Endothelial cell of umbilical vein (primary cell): ENCODE results near the gene CYP4F8. TPM values are rescaled to one million over a fixed set of nuclear protein-coding genes. Genes with fewer than 3 reads are reported as not detected.

Experiments used
- BruUV-seq: library from RNA; stranded (reverse); fragments of 400-500 nt; replicated peaks from 2 replicates; lab custom pipeline; 2021; lab: Mats Ljungman, UMichigan
- CTCF ChIA-PET: fragments of 300-600, 350-600 bp; sonication (Branson Sonifier 250); formaldehyde crosslinking; loops from one replicate; lab custom pipeline; 2021; ENCODE audit warnings: antibody characterized with exemption, inconsistent platforms; lab: Charles Lee
- POLR2A ChIA-PET: fragments of 300-600, 350-600 bp; sonication (Branson Sonifier 250); formaldehyde crosslinking; loops from one replicate; lab custom pipeline; 2021; ENCODE audit warnings: antibody characterized with exemption, inconsistent platforms; lab: Charles Lee
- DNase-seq: peaks from one replicate; pipeline ENCODE4 v3.0.0-alpha.2; 2011; ENCODE audit warnings: low read depth, low spot score
- FAIRE-seq: peaks from 2 replicates; lab custom pipeline; 2011; peaks lifted over from hg19 to GRCh38; lab: Jason Lieb, UNC
- H2AFZ ChIP-seq: 2 replicates; pipeline ENCODE4 v1.6.0; 2012; ENCODE audit warnings: low read depth, low read length, control low read depth, inconsistent platforms
- H3K27ac ChIP-seq: 2 replicates; pipeline ENCODE4 v1.5.1; 2011; ENCODE audit warnings: low read depth, mild to moderate bottlenecking, control low read depth, low read length, moderate library complexity; ENCODE audit not compliant: insufficient read depth
- H3K27me3 ChIP-seq, 2 experiments: 2 replicates each; pipeline versions ENCODE4 v1.6.0 to v1.6.1; 2011; ENCODE audit warnings: low read length in 2 of 2, mixed read lengths in 1 of 2; ENCODE audit not compliant: control insufficient read depth in 2 of 2, insufficient read depth in 2 of 2
- H3K36me3 ChIP-seq, 2 experiments: 2 replicates in 1 of 2; 3 replicates in 1 of 2; pipeline ENCODE4 v1.5.1; 2011; ENCODE audit warnings: low read length in 2 of 2, mild to moderate bottlenecking in 1 of 2, moderate library complexity in 1 of 2; ENCODE audit not compliant: control insufficient read depth in 2 of 2, insufficient read depth in 2 of 2; ENCODE audit errors: extremely low read depth in 1 of 2
- H3K4me1 ChIP-seq: 3 replicates; pipeline ENCODE4 v1.5.1; 2011; ENCODE audit warnings: mild to moderate bottlenecking, low read length; ENCODE audit not compliant: control insufficient read depth, insufficient read depth; ENCODE audit errors: extremely low read depth
- H3K4me2 ChIP-seq: 2 replicates; pipeline ENCODE4 v1.6.1; 2011; ENCODE audit warnings: low read length, control low read depth, mixed read lengths; ENCODE audit not compliant: insufficient read depth
- H3K4me3 ChIP-seq, 3 experiments: fragments of 200-600 bp in 1 of 3; sonication (generic), shearing (Covaris generic) in 1 of 3; replicated peaks in 1 of 3; 2 replicates each; pipeline ENCODE4 v1.5.1; 2011 to 2016; ENCODE audit warnings: control low read depth in 3 of 3, low read length in 3 of 3, mild to moderate bottlenecking in 2 of 3, inconsistent platforms in 1 of 3, low read depth in 1 of 3, moderate library complexity in 1 of 3; ENCODE audit not compliant: insufficient read depth in 1 of 3
- H3K79me2 ChIP-seq: 2 replicates; pipeline ENCODE4 v1.6.0; 2012; ENCODE audit warnings: low read length, inconsistent platforms; ENCODE audit not compliant: control insufficient read depth, insufficient read depth
- H3K9ac ChIP-seq: replicated peaks from 2 replicates; pipeline ENCODE3; 2011; ENCODE audit warnings: low read length, control low read depth; ENCODE audit not compliant: insufficient read depth; ENCODE audit errors: extremely low read depth
- H3K9me1 ChIP-seq: replicated peaks from 3 replicates; pipeline ENCODE4 v1.6.0; 2011; ENCODE audit warnings: mild to moderate bottlenecking, low read length; ENCODE audit not compliant: control insufficient read depth, insufficient read depth; ENCODE audit errors: extremely low read depth
- H3K9me3 ChIP-seq: replicated peaks from 2 replicates; pipeline ENCODE4 v1.5.1; 2012; ENCODE audit warnings: low read length, inconsistent platforms; ENCODE audit not compliant: control insufficient read depth, insufficient read depth
- H4K20me1 ChIP-seq: replicated peaks from 2 replicates; pipeline ENCODE3; 2011; ENCODE audit warnings: mild to moderate bottlenecking, low read length; ENCODE audit not compliant: control insufficient read depth, insufficient read depth; ENCODE audit errors: extremely low read depth
- EZH2 ChIP-seq: IDR thresholded peaks from 2 replicates; pipeline ENCODE4 v1.6.1; 2012; ENCODE audit warnings: borderline replicate concordance, low read depth, mild to moderate bottlenecking, moderate library complexity, low read length, inconsistent platforms; ENCODE audit not compliant: severe bottlenecking
- FOS ChIP-seq: IDR thresholded peaks from 2 replicates; pipeline ENCODE4 v1.6.1; 2011; ENCODE audit warnings: mild to moderate bottlenecking, low read length, moderate library complexity, borderline replicate concordance; ENCODE audit not compliant: insufficient read depth
- GATA2 ChIP-seq: IDR thresholded peaks from 2 replicates; pipeline ENCODE4 v1.7.0; 2011; ENCODE audit warnings: low read depth, mild to moderate bottlenecking, moderate library complexity, mixed read lengths, low read length; ENCODE audit not compliant: insufficient read length, insufficient read depth
- JUN ChIP-seq: IDR thresholded peaks from 2 replicates; pipeline ENCODE4 v1.6.1; 2011; ENCODE audit warnings: borderline replicate concordance, low read depth; ENCODE audit not compliant: insufficient read length, insufficient read depth
- MYC ChIP-seq: IDR thresholded peaks from one replicate; pipeline ENCODE4 v1.6.1; 2011; ENCODE audit warnings: mild to moderate bottlenecking, low read depth, low read length
- POLR2A ChIP-seq: IDR thresholded peaks from 2 replicates; pipeline ENCODE4 v1.6.1; 2012; ENCODE audit warnings: low read depth, mild to moderate bottlenecking, control low read depth, low read length
- POLR2AphosphoS5 ChIP-seq: IDR thresholded peaks from 2 replicates; pipeline ENCODE4 v1.6.1; 2012; ENCODE audit warnings: low read depth, mild to moderate bottlenecking, control low read depth, low read length, moderate library complexity; ENCODE audit not compliant: insufficient read depth
- dilution Hi-C: fragments of 300-500 bp; cut with MboI; formaldehyde crosslinking; loops from one replicate; pipeline ENCODE4 v1.15.0; 2019; ENCODE audit warnings: low sequenced_read_pairs; ENCODE audit not compliant: extremely low pct_ligation_motif_present
- intact Hi-C: fragments of 100-400 bp; cut with micrococcal nuclease; formaldehyde crosslinking; loops from one replicate; pipeline ENCODE4 v1.10.0; 2022
- polyA plus RNA-seq, 4 experiments: library from polyadenylated mRNA; depleted of rRNA in 3 of 4; stranded (reverse) in 3 of 4; unstranded in 1 of 4; fragments of >200 nt; gene quantifications; 2 replicates each; pipeline versions ENCODE4 v1.2.1 to v1.2.3, GENCODE V29; 2011 to 2012; ENCODE audit warnings: missing spikeins in 1 of 4
- total RNA-seq: library from RNA; stranded (reverse); gene quantifications from 2 replicates; pipeline ENCODE4 v1.2.3, GENCODE V29; 2021
- TF ChIP-seq, protein P1 (sequence below): IDR thresholded peaks from 2 replicates; pipeline ENCODE4 v1.6.1; 2011; ENCODE audit not compliant: insufficient read depth, insufficient read length
- TF ChIP-seq, protein P2 (sequence below), 2 donors: IDR thresholded peaks; 1 replicate in 1 of 2; 2 replicates in 1 of 2; pipeline ENCODE4 v1.5.1; 2011; ENCODE audit warnings: low read length in 2 of 2, mild to moderate bottlenecking in 2 of 2, moderate library complexity in 2 of 2, control low read depth in 1 of 2, inconsistent platforms in 1 of 2, low read depth in 1 of 2; ENCODE audit not compliant: insufficient read depth in 1 of 2; ENCODE audit errors: extremely low read depth in 1 of 2

CYP4F8 gene
- total and polyA plus RNA-seq, 2 donors (not counting 3 experiments of a cell fraction or from before 2014, with no cell fraction given), result not detected

DNA sequence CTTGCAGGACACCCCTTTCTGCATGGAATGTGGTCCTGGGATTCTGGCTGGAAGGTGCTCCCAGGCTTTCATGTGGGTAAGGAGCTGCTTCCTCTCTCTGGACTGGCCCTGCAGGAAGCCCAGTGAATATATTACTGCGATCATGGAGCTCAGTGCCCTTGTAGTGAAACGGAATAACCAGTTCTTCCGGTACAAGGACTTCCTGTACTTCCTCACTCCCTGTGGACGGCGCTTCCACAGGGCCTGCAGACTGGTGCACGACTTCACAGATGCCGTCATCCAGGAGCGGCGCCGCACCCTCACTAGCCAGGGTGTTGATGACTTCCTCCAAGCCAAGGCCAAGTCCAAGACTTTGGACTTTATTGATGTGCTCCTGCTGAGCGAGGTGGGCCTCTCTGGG lies 8.0 kb downstream of the CYP4F8 start:
- H3K9me1 ChIP-seq, result no peaks in the 10 kb centered on the region
- H3K4me2 ChIP-seq, result no peak overlapping the region
- H3K27me3 ChIP-seq, result no peaks in the 10 kb centered on the region
- TF ChIP-seq JUN, result no peak
- TF ChIP-seq POLR2AphosphoS5, result no peak
- TF ChIP-seq, protein P1, sequence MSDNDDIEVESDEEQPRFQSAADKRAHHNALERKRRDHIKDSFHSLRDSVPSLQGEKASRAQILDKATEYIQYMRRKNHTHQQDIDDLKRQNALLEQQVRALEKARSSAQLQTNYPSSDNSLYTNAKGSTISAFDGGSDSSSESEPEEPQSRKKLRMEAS, result no peak
- no peak for TF ChIP-seq POLR2A
- no peak for TF ChIP-seq GATA2
- TF ChIP-seq MYC, result no peak
- TF ChIP-seq, protein P2, sequence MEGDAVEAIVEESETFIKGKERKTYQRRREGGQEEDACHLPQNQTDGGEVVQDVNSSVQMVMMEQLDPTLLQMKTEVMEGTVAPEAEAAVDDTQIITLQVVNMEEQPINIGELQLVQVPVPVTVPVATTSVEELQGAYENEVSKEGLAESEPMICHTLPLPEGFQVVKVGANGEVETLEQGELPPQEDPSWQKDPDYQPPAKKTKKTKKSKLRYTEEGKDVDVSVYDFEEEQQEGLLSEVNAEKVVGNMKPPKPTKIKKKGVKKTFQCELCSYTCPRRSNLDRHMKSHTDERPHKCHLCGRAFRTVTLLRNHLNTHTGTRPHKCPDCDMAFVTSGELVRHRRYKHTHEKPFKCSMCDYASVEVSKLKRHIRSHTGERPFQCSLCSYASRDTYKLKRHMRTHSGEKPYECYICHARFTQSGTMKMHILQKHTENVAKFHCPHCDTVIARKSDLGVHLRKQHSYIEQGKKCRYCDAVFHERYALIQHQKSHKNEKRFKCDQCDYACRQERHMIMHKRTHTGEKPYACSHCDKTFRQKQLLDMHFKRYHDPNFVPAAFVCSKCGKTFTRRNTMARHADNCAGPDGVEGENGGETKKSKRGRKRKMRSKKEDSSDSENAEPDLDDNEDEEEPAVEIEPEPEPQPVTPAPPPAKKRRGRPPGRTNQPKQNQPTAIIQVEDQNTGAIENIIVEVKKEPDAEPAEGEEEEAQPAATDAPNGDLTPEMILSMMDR (IDR thresholded peaks at IDR 0.05; ENCODE audit: extremely low read depth in 1 of 2, insufficient read depth in 1 of 2, low read depth in 1 of 2, low read length in 2 of 2), result no peak
- TF ChIP-seq EZH2, result no peak
- no peak for TF ChIP-seq FOS
- H3K36me3 ChIP-seq, result no peaks in the 10 kb centered on the region
- intact Hi-C loops, result no loop called here
- no peaks in the 10 kb centered on the region for H3K9me3 ChIP-seq
- no peak for DNase-seq
- FAIRE-seq, result no peak
- H3K27ac ChIP-seq, result no peak overlapping the region
- H2AFZ ChIP-seq, result no peak overlapping the region
- H3K9ac ChIP-seq, result no peak overlapping the region
- H3K4me1 ChIP-seq, result no peaks in the 10 kb centered on the region
- dilution Hi-C loops, result no loop called here
- H3K79me2 ChIP-seq, result no peaks in the 10 kb centered on the region
- no peaks in the 10 kb centered on the region for H4K20me1 ChIP-seq
- no TSS peak for BruUV-seq
- ChIA-PET POLR2A (no interaction called here), CTCF (no interaction called here)
- no peak overlapping the region for H3K4me3 ChIP-seq
